Breast epithelium (tissue), 3 donors: ENCODE data around the gene MFF.

ENCODE experiments used
- CTCF ChIP-seq, 3 donors: fragments of 450-650 bp; IDR thresholded peaks; one replicate each; pipeline ENCODE4 v1.5.1; 2016 to 2017; ENCODE audit warnings: antibody characterized with exemption in 3 of 3, mild to moderate bottlenecking in 3 of 3, moderate library complexity in 3 of 3
- POLR2A ChIP-seq: fragments of 450-650 bp; IDR thresholded peaks from one replicate; pipeline ENCODE4 v1.6.1; 2016; ENCODE audit warnings: antibody characterized with exemption, mild to moderate bottlenecking, moderate library complexity

- no peak for TF ChIP-seq CTCF (IDR thresholded peaks at IDR 0.05)
- TF ChIP-seq POLR2A = no peak
Measured at GRCh38 chr2:227344231-227344630, 19.2 kb downstream of the MFF start.
